ENCODE data around the gene PRTFDC1. TPM values are rescaled to one million over a fixed set of nuclear protein-coding genes. Genes with fewer than 3 reads are reported as not detected.
"Not testable (repeated sequence)": the region's sequence is repeated elsewhere in the genome, so short reads cannot be mapped to it uniquely, and the experiment has no call there.

The PRTFDC1 gene
- total RNA-seq, 4 donors from 2014 or later = 3.4 to 20.6 (median 13.9) TPM

- no peak for DNase-seq
- no peak overlapping the region for H3K4me3 ChIP-seq
- no peak for TF ChIP-seq CTCF (IDR thresholded peaks at IDR 0.05)
- no peak for TF ChIP-seq POLR2A (IDR thresholded peaks at IDR 0.05)
- H3K27ac ChIP-seq = no peak overlapping the region
- no peaks in the 10 kb centered on the region for H3K36me3 ChIP-seq
- no peaks in the 10 kb centered on the region for H3K4me1 ChIP-seq
- H3K9me3 ChIP-seq = no peaks in the 10 kb centered on the region
- no peaks in the 10 kb centered on the region for H3K27me3 ChIP-seq
These were observed 22.5 kb downstream of the PRTFDC1 start for GRCh38 chr10:24929904-24930303.

GRCh38 chr10:24929056-24929544 lies 23.3 kb downstream of the PRTFDC1 start:
- Histone ChIP-seq H3K27ac (no peak overlapping the region), H3K9me3 (no peaks in the 10 kb centered on the region), H3K27me3 (no peaks in the 10 kb centered on the region), H3K36me3 (no peaks in the 10 kb centered on the region), H3K4me3 (no peak overlapping the region), H3K4me1 (no peaks in the 10 kb centered on the region)
- no peak for TF ChIP-seq POLR2A (IDR thresholded peaks at IDR 0.05)
- no peak for TF ChIP-seq CTCF (IDR thresholded peaks at IDR 0.05)
- no peak for DNase-seq

GRCh38 chr10:24928163-24928562 lies 24.2 kb downstream of the PRTFDC1 start:
- TF ChIP-seq POLR2A (IDR thresholded peaks at IDR 0.05) (no peak), CTCF (IDR thresholded peaks at IDR 0.05) (no peak)
- H3K4me3 ChIP-seq = no peak overlapping the region
- no peaks in the 10 kb centered on the region for H3K4me1 ChIP-seq
- H3K27ac ChIP-seq = no peak overlapping the region
- no peaks in the 10 kb centered on the region for H3K36me3 ChIP-seq
- H3K27me3 ChIP-seq = no peaks in the 10 kb centered on the region
- no peak for DNase-seq
- no peaks in the 10 kb centered on the region for H3K9me3 ChIP-seq

- no peaks in the 10 kb centered on the region for H3K27me3 ChIP-seq
- no peaks in the 10 kb centered on the region for H3K4me1 ChIP-seq
- H3K27ac ChIP-seq = no peak overlapping the region
- H3K36me3 ChIP-seq = no peaks in the 10 kb centered on the region
- DNase-seq = no peak
- no peaks in the 10 kb centered on the region for H3K9me3 ChIP-seq
- H3K4me3 ChIP-seq = no peak overlapping the region
- no peak for TF ChIP-seq CTCF (IDR thresholded peaks at IDR 0.05)
- TF ChIP-seq POLR2A (IDR thresholded peaks at IDR 0.05) = no peak
These were observed 25.8 kb downstream of the PRTFDC1 start for GRCh38 chr10:24926557-24926956.

DNA sequence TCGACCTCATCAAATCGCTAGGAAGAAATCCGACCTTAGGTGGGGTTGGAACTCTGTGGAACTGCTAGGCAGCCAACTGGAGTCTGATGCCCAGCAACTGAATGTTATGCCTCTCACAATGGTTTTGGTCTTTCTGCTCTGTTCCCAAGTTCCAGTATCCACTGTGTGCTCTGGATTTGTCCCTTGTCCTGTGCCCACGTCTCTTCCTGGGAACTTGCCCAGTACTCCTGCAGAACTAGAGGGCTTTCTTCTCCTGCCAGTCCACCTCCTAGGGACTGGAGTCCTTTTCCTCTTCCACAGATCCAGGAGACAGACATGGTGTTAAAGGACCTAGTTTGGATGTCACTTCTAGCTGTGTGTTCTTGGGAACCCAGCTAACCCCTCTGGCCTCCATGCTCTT lies 26.6 kb downstream of the PRTFDC1 start:
- DNase-seq = no peak
- TF ChIP-seq POLR2A (IDR thresholded peaks at IDR 0.05) (no peak), CTCF (IDR thresholded peaks at IDR 0.05) (no peak)
- no peaks in the 10 kb centered on the region for H3K36me3 ChIP-seq

GRCh38 chr10:24924483-24924882 lies 27.9 kb downstream of the PRTFDC1 start:
- not testable (repeated sequence) for H3K9me3 ChIP-seq, H3K27me3 ChIP-seq, H3K36me3 ChIP-seq, H3K4me3 ChIP-seq, H3K4me1 ChIP-seq, DNase-seq, H3K27ac ChIP-seq

More for the DNA sequence above, 26.6 kb downstream of the PRTFDC1 start:
- Histone ChIP-seq H3K4me1 (no peaks in the 10 kb centered on the region), H3K9me3 (no peaks in the 10 kb centered on the region), H3K27ac (no peak overlapping the region), H3K4me3 (no peak overlapping the region), H3K27me3 (no peaks in the 10 kb centered on the region)

DNA sequence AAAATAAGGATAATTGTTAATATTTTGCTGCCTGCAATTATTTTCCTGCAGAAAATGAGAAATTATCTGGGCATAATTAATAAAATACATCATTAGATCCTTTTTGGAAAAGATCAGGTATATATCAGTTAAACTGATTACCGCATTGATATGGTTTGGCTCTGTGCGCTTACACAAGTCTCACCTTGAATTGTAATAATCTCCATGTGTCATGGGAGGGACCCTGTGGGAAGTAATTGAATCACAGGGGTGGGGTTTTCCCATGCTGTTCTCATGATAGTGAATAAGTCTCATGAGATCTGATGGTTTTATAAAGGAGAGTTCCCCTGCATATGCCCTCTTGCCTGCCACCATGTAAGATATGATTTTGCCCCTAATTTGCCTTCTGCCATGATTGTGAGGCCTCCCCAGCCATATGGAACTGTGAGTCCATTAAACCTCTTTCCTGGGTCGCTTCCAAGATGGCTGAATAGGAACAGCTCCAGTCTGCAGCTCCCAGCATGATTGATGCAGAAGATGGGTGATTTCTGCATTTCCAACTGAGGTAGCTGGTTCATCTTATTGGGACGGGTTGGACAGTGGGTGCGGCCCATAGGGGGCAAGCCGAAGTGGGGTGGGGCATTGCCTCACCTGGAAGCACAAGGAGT lies 30.1 kb downstream of the PRTFDC1 start:
- H3K27ac ChIP-seq, DNase-seq, H3K36me3 ChIP-seq, H3K4me1 ChIP-seq, H3K4me3 ChIP-seq, H3K9me3 ChIP-seq, H3K27me3 ChIP-seq: not testable (repeated sequence)
